ENCODE data around the gene FOXL2.
A peak's percentile ranks its signal among the peaks of the same experiment; 100 is the strongest.
"Not testable (repeated sequence)": the region's sequence is repeated elsewhere in the genome, so short reads cannot be mapped to it uniquely, and the experiment has no call there.

Gene FOXL2

DNA sequence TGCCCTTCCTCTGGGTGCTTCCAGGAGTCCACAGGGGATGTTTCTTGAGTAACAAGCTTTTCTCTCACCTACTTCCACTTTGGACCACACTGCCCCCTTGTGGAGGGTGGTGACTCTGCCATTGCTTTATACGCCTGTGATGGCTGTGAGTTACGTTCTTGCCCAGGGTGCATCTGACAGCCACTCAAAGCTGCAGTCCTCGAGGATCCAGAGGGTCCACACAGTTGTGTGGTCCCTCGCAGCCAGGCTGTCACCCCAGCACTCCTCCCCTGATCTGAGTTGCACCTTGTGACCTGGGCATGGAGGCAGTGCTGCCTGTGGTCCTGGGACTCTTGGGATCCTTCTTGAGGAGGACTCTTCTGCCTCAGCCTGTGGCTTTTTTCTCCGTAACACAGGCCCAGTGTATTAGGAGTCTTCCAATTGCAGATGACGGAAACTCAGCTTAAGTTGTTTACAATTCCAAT is 23.4 kb downstream of the FOXL2 start:
- DNase-seq: peak; percentile 47 to 79 (median 71)

GRCh38 chr3:138922400-138922799 is 24.5 kb downstream of the FOXL2 start:
- not testable (repeated sequence) for DNase-seq

DNA sequence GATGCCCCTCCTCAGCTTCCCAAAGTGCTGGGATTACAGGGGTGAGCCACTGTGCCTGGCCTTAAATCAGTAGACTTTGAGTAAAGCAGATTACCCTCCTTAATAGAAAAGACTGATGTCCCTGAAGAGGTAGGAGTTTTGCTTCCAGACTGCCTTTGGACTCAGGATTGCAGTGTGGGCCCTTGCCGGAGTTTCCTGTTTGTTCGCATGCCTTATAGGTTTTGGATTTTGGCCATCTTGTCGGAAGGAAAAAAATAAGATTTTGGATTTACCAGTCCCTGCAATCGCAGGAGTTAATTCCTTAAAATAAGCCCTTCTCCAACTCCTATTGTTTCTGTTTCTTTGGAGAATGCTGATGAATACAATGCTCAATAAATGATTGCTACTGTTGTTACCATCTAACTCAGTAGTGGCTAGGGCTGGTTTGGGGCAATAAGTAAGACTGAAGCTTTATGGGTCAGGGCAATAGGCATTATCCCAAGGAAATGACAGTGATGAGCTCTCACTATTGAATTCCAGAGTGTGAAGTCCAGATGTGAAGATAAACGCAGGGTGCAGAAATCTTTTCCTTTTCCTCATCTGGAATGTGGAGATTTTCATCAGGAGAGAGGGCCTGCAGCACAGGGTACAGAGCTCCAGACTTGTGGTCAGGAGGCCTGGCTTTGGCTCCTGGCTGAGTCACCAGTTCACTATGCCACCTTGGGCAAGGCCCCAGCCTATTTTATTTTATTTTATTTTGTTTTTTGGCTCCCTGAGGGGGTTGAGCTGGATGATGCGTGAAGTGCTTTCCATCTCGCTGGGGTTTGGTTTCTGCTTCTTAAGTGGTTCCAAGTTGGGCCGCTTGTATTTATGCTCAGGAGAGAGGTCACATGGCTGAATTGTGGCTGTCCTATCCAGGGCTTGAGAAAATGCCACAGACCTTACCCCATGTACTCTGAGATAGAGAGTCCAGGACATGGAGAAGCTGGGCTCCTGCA is 25.3 kb downstream of the FOXL2 start:
- DNase-seq: no peak

DNA sequence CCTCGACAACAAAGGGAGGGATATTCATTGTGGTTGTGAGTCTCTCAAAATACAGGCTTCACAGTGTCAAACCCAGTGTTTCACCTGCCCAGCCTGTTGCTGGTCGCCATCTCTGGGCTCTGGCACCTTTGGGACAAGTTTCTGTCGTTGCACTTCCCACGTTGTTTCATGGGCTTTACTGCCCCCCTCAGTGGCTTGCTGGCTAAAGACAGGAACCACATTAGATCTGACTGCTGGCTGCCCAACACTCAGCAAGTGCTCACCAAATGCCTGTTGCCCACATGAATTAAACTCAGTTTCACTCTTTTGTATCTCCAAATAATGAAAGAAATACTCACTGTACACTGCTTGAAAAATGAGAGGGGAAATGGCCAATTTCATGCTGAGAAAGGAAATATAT is 27.6 kb downstream of the FOXL2 start:
- no peak for DNase-seq

DNA sequence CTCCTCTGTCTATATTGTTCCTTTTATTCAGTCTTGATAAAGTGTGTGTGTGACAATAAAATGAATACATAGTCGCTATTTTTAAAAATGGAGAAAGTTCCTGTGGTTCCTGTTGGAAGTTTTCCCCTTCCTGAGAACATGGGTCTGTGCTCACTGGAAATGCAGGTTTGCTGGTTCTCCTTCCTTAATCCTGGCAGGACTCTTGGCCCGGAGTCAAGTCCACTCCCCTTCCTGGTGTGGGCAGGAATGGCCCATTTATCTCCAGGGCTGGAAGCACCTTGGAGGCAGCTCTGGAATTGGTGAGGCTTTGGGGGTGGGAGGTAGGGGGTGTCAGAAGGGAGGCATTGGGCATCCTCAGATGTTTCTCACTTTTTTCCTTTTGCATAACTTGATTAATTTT is 30.1 kb downstream of the FOXL2 start:
- DNase-seq: no peak

GRCh38 chr3:138915503-138916498 is 31.1 kb downstream of the FOXL2 start:
- DNase-seq: peak; percentile 48 to 78 (median 71)

GRCh38 chr3:138914870-138915502 is 32.0 kb downstream of the FOXL2 start:
- no peak for DNase-seq

- DNase-seq: no peak
Observed at GRCh38 chr3:138913766-138914165, 33.2 kb downstream of the FOXL2 start.

- no peak for DNase-seq
Observed at GRCh38 chr3:138912237-138912636, 34.7 kb downstream of the FOXL2 start.

DNA sequence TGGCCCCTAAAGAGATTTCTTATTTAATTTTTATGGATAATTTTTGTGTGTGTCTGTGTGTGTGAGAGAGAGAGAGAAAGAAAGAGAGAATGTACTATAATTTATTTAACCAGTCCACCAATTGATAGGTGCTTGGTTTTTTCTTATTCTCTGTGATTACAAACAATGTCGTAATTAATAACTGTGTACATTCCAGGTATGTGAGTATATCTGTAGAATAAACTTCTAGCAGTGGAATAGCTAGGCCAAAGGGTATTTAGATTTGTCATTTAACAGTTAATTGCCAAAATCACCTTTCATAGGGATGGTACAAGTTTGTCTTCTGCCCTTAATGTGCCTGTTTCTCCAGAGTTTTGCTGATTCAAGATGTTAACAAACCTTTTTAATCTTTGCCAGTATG is 35.3 kb downstream of the FOXL2 start:
- DNase-seq: no peak

GRCh38 chr3:138909904-138910303 is 37.0 kb downstream of the FOXL2 start:
- no peak for DNase-seq

DNA sequence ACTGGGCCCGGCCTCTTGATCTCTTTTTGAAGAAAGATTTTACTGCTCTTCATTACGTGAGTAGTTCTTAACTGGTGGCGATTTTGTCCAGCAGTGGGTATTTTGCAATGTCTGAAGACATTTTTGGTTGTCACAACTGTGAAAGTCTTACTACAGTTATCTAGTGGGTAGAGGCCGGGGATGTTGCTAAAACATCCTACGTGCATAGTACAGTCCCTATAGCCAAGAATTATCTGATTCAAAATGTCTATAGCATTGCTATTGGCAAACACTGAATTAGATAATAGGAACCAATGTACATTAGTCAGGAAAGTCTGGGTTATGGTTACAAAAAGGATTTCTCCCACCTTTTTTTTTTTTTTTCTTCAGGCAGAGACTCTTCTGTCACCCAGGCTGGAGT is 38.1 kb downstream of the FOXL2 start:
- no peak for DNase-seq

DNA sequence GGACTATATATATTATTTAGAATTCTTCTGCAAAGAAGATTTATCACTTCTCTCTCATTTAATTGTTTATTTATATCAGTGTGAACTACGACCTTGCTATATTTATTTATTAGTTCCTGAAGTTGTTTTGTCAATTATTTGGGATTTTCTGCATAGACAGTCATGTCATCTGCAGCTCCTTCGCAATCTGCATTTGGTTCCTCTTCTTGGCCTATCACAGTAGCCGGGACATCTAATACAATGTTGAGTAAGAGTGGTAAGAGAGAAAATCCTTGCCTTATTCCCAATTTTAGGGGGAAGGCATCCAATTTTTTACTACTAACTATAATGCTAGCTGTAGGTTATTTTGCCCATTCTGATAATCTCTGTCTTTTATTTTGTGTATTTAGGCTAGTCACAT is 39.4 kb downstream of the FOXL2 start:
- DNase-seq: no peak

GRCh38 chr3:138902171-138902570 is 44.8 kb downstream of the FOXL2 start:
- no peak for DNase-seq

- no peak for DNase-seq
Observed at GRCh38 chr3:138901567-138901966, 45.4 kb downstream of the FOXL2 start.

DNA sequence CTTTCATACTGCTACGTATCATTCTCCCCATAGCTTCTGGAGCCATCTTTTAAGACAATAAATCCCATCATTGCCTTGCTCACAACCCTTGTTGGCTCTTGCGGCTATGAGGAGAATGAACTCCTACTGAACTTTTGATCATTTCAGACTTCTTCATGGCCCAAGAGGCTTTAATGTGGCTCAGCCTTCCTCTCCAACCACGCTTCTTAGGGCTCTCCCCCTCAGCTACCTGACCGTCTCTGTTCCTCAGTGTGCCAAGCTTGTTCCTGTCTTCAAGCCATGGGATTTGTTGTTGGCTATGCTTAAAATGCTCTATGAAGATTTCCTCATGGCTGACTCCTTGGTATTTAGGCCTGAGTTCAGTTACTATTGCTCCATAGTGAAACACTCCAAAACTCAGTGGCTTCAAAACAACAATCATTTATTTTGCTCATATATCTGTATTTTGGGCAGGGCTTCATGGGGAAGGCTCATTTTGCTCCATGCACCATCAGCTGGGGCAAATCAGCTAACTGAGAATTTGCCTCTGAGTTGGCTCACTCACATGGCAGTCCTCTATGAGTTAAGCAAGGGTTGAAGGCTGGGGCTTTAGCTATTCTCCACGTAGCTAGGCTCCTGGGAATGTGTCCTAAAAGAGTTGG is 47.5 kb downstream of the FOXL2 start:
- no peak for DNase-seq

- DNase-seq: no peak
Observed at GRCh38 chr3:138898708-138899107, 48.2 kb downstream of the FOXL2 start.

DNA sequence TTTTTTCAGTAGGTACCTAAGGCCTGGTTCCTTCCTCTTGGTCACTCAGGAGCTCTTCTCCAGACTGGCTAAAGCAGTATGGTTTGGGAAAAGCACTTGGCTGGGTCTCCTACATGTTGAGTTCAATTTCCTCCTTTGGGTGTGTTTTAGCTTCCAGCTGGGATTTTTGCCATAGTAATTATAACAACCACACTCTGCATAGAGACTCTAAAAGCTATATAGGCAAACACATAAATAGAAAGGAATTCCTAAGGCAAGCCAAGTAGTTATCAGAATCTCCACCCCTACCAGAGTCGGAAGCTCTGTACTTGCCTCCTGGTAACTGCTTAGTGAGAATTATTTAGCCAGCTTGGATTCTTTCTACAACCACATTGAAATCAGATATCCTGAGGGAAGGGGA is 48.6 kb downstream of the FOXL2 start:
- no peak for DNase-seq
